TTC549 (cell line): Measurements from ENCODE around the gene SCO2.

ENCODE experiments used
- FAIRE-seq: peaks from 2 replicates; lab custom pipeline; 2012; peaks lifted over from hg19 to GRCh38; lab: Jason Lieb, UNC

SCO2 gene

DNA sequence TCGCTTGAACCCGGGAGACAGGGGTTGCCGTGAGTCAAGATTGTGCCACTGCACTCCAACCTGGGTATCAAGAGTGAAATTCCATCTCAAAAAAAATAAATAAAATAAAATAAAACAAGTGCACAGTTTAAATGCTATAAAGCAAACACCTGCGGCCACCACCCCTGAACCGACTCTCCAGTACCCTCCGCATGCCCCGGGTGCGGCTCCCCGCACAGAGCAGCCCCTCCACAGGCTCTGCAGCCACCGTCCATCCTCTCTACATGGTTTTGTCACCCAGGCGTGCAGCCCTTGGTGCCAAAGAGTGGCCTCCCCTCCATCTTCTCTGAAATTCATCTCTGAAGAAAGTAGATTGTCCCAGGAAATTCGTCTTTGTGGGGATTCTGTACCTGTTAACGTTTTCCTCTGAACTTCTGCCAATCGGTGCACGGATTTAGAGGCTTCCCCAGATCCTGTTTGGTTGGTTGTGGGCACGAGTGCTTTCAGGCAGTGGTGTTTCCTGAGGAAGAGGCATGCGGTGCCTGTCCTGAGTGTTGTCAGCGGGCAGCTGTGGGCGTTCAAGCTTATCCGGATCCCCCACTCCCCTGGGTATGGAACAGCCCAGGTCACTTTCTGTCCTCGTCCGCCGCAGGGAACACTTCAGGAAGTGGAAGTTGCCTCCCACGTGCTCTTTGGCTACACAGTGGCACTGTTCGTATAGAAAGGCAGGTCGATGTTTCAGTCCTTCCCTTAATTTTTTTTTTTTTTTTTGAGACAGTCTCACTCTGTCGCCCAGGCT lies 34.7 kb downstream of the SCO2 start:
- no peak for FAIRE-seq

DNA sequence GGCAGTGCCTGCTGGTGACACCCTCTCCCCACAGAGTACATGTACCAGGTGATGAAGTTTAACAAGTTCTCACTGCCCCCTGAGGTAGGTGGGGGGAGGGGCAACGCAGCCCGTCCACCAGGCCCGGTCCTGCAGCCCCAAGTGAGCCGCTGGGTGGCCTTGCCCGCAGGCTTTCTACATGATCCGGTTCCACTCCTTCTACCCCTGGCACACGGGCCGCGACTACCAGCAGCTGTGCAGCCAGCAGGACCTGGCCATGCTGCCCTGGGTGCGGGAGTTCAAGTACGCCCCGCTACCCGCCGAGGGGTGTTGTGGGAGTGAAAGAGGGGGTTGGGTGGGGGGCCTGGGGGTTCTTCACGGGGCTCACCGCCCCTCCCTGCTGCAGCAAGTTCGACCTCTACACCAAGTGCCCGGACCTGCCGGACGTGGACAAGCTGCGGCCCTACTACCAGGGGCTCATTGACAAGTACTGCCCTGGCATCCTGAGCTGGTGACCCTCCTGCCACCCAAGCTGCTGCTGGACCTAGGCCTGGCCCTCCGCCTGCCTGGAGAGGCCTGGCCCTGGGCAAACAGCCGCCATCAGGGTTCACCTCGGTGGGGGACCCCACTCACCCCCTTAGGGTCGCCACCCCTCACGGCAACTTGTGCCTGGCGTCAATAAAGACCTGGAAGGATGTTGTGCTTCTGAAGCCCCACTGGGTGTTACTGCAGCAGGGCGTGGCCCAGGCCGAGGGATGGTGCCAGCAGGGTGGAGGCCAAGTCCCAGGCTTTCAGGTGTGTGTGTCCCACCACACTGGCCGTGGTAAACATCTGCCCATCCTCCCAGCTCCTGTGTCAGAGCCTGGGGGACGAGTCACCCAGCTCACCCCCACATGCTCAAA lies 35.8 kb downstream of the SCO2 start:
- FAIRE-seq, result no peak

DNA sequence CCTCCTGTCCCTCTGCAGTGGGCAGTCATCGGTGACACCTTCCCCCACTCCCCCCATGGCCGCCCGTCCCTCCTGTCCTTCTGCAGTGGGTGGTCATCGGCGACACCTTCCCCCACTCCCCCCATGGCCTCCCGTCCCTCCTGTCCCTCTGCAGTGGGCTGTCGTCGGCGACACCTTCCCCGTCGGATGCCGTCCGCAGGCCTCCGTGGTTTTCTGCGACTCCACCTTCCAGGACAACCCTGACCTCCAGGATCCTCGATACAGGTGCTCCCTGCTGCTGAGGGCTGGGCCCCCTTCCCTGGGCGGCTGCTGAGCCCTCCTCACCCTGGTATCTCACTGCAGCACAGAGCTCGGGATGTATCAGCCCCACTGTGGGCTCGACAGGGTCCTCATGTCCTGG lies 36.5 kb downstream of the SCO2 start:
- no peak for FAIRE-seq

DNA sequence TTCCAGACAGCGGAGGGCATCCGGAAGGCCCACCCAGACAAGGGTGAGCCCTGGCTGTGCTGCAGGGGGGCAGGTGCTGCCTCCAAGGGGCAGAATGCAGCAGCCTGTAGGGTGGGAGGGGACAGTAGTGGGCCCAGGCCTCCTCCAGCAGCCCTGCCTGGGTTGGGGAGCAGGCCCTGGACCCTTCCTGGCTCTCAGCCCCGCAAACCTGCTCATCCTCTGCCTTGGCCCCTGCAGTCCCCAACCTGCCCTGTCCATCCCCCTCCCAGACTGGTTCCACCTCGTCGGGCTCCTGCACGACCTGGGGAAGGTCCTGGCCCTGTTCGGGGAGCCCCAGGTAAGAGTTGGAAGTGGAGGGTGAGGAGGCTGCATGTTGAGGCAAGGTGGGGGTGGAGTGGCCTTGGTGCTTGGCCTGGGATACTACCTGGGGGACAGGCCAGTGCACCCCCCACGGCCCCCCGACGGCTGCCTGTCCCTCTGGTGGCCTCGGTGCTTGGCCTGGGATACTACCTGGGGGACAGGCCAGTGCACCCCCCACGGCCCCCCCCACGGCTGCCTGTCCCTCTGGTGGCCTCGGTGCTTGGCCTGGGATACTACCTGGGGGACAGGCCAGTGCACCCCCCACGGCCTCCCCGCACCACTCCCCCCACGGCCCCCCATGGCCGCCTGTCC lies 37.3 kb downstream of the SCO2 start:
- FAIRE-seq, result no peak

DNA sequence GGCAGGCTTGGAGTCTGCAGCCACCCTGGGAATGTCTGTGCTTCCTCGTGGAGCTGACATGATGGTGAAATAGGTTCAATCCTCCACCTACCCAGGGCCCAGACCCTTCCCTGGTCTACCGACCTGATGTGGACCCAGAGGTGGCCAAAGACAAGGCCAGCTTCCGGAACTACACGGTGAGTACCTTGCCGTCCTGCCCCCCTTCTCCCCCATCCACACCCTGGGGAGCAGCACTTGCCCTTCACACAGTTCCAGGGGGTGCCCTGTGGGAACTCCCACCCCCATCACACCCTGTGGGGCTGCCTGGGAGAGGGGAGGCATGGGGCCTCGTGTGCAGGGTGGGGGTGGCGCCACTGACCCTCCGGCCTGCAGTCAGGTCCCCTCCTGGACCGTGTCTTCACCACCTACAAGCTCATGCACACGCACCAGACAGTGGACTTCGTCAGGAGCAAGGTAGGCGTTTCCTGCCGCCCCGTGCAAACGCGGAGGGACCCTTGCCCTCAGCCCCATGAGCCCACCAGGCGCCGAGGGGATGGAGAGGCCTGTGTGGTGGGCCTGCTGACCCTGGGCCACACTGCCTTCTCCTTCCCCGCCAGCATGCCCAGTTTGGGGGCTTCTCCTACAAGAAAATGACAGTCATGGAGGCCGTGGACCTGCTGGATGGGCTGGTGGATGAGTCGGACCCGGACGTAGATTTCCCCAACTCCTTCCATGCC lies 38.0 kb downstream of the SCO2 start:
- FAIRE-seq, result no peak

DNA sequence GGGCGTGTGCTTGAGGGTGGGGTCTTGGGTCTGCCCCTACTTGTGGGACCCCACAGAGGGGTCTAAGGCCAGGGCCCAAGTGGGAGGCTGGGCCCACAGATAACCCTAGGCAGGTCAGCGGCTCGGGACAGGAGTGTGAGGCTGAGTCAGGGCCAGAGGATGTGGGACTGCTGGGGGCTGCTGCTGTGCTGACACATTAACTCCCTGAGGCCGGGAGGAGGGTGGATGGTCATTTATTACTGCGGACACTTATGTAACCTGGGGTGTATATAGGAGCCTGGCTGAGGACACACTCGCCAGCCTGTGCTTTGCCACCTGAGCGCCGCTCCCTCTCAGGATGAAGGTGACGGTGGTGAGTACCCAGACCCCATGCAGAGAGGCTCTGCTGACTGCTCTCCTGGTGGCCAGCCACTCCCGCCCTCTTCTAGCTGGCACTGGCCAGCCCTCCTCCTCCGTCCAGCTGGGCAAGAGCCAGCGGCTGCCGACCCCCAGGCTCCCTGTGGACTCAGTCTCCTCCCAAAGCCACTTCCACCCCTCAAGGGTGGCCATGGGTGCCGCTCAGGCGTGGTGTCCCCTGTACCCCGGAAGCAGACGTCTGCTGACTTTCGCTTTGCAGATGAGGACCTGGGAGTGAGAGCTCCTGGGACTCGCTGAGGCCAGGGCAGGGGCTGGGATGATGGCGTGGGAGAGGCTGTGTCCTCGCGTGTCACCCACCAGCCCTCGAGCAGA lies 38.7 kb downstream of the SCO2 start, which contains the start of gene MIOX:
Gene MIOX, plus strand, starts transcription at position 299 of the 729 bp plus-strand sequence. Its CDS starts 39 bp downstream, at position 338.
- no peak for FAIRE-seq

DNA sequence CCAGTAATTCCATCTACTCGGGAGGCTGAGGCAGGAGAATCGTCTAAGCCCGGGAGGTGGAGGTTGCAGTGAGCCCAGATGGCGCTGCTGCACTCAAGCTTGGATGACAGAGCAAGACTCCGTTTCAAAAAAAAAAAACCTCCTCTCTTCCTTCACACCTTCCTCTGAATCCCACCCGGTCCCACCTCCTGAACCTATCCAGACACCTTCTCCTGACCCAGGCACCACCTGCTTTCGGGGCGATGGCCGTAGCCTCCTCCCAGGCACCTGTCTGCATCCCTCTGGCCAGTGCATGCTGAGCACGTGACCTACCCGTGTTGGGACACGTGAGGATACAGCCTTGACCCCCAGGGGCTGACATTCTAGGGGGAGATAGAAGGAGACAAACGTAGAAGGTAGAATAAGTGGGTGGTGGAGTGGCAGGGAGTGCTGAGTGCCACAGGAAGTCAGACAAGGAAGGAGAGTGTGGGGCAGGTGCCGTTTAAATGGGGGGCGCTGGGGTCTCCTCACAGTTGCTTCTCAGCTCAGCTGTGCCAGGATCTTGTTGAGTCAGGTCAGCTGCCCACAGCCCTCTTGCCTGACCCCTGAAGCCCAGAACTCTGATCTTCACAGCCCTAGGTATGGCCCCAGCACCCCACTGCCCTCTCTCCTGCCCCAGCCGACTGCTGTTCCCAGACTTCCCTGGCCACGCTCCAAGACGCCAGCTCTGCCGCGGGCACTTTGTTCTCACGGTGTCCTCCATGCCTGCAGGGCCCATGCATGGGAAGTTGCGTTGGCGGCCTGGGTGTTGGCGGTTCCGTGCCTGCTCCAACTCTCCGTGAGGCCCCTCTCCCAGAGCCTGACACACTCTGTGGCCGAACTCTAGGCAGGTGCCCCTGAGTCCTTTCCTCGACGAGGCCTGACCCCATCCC lies 39.9 kb downstream of the SCO2 start:
- FAIRE-seq, result no peak

DNA sequence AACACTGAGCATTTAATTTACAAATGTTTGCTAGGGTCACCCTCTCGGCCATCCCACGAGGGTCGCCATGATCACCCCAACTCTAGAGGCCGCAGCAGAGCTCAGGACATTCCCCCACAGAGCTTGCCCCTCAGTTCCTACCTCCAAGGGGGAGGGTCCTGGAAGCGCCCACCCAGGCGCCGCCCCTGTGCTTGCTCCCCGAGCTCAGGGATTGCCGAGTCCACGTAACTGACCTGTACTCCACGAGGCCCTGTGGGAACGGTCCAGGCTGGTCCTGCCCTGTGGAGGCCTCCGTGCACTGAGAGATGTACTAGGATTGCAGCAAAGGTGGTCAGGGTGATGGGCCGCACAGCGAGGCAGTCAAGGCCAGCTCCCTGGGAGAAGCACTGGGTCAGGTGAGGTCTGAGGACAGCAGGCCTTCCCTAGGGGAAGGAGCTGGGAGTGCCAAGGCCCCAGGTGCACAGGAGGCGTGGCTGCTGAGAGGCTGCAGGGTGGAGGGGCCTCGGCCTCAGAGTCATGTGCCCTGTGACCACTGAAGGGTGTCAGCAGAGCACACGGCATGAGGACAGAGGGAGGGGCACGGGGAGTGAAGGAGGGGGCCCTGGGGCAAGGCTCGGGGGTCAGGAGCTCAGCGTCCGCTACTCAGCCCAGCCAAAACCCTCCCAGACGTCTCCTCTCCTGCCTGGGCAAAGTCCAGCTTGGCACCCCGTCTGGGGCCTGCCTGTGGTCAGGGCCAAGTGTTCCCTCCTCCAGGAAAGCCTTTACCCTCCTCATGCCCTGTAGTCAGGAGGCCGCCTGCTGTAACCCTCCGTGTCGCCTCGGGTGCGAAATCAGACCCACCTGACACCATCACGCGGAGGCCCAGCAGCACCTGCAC lies 41.2 kb downstream of the SCO2 start:
- no peak for FAIRE-seq

DNA sequence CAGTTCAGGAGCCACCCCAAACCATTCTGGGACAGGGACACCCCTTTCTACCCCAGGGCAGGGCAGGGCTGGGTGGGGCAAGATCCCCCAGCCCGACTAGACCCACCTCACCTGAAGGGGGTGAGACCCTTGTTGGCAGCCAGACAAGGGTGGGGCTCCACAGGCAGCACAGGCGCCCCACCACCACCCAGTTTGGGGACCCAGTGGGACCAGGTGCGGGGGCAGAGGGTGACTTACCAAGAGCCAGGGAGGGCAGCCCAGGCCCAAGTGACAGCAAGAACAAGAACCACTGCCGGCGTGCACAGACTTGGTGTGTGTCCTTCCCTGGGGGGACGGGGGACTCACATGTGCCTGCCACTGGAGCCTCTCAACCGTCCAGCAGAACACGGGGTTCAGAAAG lies 41.8 kb downstream of the SCO2 start:
- FAIRE-seq, result no peak

DNA sequence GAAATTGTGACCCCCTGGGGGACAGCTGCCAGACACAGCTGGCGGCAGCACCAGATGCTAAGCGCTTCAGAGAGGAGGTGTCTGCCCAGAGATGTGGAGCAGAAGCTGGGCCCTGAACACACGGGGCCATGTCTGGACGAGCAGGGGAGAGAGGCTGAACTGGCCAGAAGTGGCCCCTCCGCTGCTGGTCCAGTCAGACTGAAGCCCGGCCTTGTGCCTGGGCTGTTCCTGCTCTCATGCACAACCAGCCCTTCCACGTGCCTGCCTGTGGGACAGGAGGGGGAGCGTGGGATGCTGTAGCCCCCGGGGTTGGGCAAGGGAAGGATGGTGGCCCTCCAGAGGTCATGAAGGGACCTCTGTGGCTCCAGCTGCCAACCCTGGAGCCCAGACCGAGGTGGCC lies 42.3 kb downstream of the SCO2 start:
- FAIRE-seq, result no peak

DNA sequence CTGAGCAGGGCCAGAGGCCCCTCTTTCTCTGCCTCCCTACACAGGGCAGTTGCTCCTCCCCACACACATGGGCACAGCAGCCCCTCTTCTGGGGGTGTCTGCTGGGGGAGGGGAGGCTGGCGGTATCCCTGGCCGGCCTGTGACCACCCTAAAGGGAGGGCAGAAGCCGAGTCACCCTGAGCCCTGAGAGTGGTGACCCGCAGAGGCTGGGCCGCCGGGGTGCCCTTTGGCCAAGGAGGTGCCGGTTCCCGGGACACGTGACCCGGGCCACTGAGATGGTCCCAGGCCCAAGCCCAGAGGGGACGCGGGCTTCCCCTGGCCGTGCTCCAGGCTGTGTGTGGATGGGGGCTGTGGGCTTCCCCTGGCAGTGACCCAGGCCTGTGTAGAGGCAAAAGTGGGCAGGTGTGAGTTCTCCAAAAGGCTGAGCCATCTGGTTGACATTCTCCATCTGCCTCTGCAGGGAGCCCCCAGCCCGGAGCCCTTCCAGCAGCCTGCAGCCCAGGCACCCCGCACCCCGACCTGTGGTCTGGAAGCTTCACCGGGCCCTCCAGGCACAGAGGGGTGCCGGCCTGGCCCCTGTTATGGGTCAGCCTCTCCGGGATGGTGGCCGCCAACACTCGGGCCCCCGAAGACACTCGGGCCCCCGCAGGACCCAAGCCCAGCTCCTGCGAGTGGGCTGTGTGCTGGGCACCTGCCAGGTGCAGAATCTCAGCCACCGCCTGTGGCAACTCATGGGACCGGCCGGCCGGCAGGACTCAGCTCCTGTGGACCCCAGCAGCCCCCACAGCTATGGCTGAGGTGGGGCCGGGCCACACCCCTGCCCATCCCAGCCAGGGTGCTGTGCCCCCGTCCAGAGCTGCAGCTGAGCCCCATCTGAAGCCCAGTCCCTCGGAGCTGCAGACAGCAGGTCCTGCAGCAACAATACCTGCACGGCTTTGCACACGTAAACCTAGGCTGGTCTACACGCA lies 43.0 kb downstream of the SCO2 start:
- FAIRE-seq, result no peak

DNA sequence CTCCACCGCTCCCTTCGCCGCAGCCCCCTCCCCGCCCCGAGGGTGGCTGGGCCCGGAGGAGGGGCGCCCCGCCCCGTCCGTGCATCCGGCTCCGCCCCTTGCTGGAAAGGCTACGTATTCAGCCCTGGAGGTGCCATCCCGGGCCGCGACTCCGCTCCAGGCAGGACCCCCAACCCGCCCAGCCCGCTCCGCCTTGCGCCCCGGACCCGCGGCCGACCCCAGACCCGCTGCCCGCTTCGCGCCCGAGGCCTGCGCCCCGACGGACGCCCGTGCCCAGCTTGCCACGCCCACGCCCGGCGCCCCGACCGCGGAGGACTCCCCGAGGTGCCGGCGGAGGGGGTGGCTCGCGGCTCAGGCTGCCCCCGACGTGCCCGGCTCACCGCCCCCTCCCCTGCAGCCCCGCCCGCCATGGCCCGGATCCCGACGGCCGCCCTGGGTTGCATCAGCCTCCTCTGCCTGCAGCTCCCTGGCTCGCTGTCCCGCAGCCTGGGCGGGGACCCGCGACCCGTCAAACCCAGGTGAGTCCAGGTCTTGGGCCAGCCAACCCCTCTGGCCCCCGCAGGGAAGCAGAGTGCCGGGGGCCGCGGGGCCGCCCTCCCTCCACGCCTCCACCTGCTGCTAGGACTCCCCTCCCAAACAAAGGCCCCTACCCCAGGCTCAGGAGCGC lies 43.8 kb downstream of the SCO2 start, which contains the start of gene ADM2:
Gene ADM2, plus strand, starts transcription at position 104 of the 667 bp plus-strand sequence. Its CDS starts 305 bp downstream, at position 409.
- FAIRE-seq, result no peak

DNA sequence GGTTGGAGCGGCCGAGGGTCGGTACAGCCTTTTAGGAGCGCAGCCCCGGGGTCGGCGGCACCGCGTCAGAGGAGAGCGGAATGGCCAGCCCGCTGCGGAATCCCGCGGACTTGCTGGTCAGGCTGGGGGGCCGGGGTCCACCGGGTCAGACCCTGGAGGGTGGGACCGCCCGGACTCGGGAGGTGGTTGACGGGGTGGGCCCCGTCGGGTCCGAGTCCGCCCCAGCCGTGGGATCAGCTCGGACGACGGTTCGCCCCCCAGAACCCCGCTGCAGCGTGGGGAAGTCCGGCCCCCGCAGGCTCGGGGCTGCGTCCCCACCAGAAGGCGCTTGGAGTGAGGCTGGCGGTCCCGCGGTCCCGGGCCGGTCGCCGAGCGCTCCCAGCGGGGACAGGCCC lies 44.4 kb downstream of the SCO2 start:
- no peak for FAIRE-seq

DNA sequence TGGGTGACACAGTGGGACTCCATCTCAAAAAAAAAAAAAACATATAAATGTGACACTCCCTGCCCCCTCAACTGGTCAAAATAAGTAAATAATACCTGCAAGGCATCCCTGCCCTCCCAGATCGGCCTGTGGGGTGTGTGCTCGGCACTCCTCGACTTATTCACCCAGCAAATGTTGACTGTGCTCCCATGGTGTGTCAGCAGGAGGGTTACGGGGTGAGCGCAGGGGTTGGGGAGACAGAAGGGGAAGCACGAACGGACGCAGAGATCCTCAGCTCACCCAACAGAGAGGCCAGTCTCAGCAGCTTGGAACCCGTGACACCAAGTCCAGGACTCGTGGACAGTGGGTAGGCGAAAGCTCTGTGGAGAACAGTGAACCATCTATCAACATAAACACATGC lies 45.7 kb downstream of the SCO2 start:
- no peak for FAIRE-seq

DNA sequence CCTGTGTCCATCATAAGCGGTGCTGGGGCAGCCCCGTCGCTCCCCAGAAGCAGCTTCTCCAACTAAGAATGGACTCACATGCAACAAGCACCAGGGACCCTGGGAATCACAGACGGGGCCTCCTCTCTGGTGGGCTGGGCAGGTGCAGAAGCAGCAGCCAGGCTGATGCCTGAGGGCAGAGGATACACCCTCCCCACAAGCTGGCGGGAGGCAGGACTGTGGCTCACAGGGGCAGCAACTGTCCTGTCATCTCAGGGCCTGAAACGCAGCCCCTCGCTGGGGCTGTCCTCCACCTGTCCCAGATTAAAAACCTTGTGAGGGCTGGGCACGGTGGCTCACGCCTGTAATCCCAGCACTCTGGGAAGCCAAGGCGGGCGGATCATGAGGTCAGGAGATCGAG lies 47.5 kb downstream of the SCO2 start:
- no peak for FAIRE-seq

DNA sequence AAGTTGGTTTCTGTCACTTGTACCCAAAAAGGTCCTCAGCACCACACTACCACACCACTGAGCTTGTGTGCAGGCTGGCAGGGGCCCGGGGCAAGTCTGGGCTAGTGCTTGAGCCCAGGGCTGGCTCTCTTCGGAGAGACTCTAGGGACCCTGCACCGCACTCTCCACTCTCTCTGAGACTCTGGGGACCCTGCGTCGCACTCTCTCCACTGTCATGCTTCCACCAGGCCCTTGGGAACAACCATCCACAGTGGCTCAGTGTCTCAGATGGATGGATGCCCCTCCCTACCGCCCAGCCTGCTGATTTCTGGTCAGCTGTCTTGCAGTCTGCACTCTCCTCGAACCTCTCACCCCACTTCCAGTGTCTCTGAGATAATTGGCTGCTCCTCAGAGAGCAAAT lies 48.5 kb downstream of the SCO2 start:
- no peak for FAIRE-seq

DNA sequence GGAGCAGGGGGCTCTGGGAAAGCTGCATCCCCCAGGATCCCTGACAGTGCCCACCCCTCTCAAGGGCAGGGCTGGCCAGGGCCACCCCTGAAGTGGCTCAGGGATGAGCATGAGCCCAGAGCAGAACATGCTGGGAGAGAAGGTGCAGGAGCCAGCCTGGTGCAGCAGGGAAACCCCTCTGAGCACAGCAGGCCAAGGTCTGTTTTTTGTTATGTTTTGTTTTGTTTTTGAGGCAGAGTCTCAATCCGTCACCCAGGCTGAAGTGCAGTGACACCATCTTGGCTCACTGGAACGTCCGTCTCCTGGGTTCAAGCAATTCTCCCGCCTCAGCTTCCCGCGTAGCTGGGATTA lies 49.8 kb downstream of the SCO2 start:
- FAIRE-seq, result no peak
